ENCODE data around the gene SH3D21. TPM values are rescaled to one million over a fixed set of nuclear protein-coding genes. Genes with fewer than 3 reads are reported as not detected.

Gene SH3D21
- total RNA-seq, 2 donors from 2014 or later = 7.4 to 22.8 TPM

DNA sequence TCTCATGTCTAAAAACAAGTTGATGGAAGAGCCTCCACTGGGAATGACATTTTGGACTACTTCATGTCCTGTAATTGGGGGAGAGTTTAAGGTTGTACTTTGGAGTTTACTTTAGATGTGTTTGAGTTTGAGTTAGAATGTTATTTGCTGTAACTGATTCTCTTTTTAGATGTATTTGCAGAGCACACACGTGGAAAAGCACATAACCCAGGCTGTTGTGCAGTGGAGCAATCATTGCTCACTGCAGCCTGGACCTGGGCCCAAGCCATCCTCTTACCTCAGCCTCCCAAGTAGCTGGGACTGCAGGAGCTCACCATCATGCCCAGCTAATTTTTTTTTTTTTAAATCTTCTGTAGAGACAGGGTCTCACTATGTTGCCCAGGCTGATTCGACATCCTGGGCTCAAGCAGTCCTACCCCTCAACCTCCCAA, 36.7 kb upstream of the SH3D21 start:
- no peak overlapping the region for H3K9ac ChIP-seq (ENCODE audit: low read depth in 2 of 2, low read length in 2 of 2)
- H3K36me3 ChIP-seq = no peaks in the 10 kb centered on the region
- no peaks in the 10 kb centered on the region for H3K4me1 ChIP-seq
- H3K9me3 ChIP-seq = no peaks in the 10 kb centered on the region
- DNase-seq = peak; percentile 31
- TF ChIP-seq, protein P1, sequence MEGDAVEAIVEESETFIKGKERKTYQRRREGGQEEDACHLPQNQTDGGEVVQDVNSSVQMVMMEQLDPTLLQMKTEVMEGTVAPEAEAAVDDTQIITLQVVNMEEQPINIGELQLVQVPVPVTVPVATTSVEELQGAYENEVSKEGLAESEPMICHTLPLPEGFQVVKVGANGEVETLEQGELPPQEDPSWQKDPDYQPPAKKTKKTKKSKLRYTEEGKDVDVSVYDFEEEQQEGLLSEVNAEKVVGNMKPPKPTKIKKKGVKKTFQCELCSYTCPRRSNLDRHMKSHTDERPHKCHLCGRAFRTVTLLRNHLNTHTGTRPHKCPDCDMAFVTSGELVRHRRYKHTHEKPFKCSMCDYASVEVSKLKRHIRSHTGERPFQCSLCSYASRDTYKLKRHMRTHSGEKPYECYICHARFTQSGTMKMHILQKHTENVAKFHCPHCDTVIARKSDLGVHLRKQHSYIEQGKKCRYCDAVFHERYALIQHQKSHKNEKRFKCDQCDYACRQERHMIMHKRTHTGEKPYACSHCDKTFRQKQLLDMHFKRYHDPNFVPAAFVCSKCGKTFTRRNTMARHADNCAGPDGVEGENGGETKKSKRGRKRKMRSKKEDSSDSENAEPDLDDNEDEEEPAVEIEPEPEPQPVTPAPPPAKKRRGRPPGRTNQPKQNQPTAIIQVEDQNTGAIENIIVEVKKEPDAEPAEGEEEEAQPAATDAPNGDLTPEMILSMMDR (IDR thresholded peaks at IDR 0.05) = no peak
- intact Hi-C loops (cut with DNase I) = no loop called here
- no peak overlapping the region for H3K4me3 ChIP-seq
- no peaks in the 10 kb centered on the region for H3K27me3 ChIP-seq
- no peak overlapping the region for H3K27ac ChIP-seq

DNA sequence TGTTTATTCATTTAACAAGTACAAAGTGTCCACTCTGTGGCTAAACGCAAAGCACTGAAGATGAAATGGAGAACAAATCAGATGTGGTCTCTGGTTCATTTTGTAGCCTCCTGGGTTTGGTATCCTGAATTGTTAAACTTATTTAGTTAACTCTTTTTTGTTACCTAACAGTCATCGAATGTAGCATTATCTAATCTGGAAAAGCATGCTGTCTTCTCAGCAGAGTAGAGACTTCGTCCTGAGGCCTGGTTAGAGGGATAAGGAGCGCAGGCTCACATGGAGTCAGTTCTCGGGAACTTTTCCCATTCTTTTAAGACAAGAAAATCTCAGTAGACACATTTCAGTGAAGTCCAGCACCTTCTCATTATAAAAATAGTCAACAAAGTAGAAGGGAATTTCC, 33.1 kb upstream of the SH3D21 start:
- H3K36me3 ChIP-seq = no peaks in the 10 kb centered on the region
- DNase-seq = no peak
- no peaks in the 10 kb centered on the region for H3K4me1 ChIP-seq

DNA sequence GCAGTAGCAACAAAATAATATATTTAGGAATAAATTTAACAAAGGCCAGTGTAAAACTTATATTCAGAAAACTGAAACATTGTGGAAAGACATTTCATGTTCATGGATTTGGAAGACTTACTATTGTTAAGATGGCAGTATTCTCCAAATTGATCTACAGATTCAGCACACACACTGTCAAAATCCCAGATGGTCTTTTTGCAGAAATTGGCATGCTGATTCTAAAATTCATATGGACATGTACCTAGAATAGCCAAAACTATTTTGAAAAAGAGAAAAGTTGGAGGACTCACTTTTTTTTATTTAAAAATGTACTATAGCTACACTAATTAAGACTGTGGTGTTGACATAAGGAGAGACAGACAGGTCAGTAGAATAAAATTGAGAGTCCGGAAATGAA, 32.0 kb upstream of the SH3D21 start:
- Histone ChIP-seq H3K27me3 (no peaks in the 10 kb centered on the region), H3K9ac (ENCODE audit: low read depth in 2 of 2, low read length in 2 of 2) (no peak overlapping the region), H3K36me3 (no peaks in the 10 kb centered on the region), H3K9me3 (no peaks in the 10 kb centered on the region), H3K4me1 (no peaks in the 10 kb centered on the region), H3K4me3 (no peak overlapping the region), H3K27ac (no peak overlapping the region)
- DNase-seq = no peak
- intact Hi-C loops (cut with DNase I) = no loop called here
- TF ChIP-seq, protein P1 (IDR thresholded peaks at IDR 0.05) = no peak

More for the DNA sequence above, 33.1 kb upstream of the SH3D21 start:
- TF ChIP-seq, protein P1 (IDR thresholded peaks at IDR 0.05) = no peak
- intact Hi-C loops (cut with DNase I) = no loop called here
- Histone ChIP-seq H3K9ac (ENCODE audit: low read depth in 2 of 2, low read length in 2 of 2) (no peak overlapping the region), H3K27ac (no peak overlapping the region), H3K4me3 (no peak overlapping the region), H3K9me3 (no peaks in the 10 kb centered on the region), H3K27me3 (no peaks in the 10 kb centered on the region)

DNA sequence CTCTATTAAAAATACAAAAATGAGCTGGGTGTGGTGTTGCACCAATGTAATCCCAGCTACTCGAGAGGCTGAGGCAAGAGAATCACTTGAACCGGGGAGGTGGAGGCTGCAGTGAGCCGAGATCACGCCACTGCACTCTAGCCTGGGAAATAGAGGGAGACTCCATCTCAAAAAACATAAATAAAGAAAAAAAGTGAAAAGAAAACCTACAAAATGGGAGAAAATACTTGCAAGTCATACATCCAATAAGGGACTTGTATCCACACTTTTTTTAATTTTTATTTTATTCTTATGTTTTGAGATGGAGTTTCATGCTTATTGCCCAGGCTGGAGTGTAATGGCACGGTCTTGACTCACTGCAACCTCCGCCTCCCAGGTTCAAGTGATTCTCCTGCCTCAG, 29.5 kb upstream of the SH3D21 start:
- TF ChIP-seq, protein P1 (IDR thresholded peaks at IDR 0.05) = no peak
- DNase-seq = no peak
- no peak overlapping the region for H3K4me3 ChIP-seq
- no peaks in the 10 kb centered on the region for H3K27me3 ChIP-seq
- no peaks in the 10 kb centered on the region for H3K9me3 ChIP-seq
- H3K4me1 ChIP-seq = no peaks in the 10 kb centered on the region
- H3K9ac ChIP-seq (ENCODE audit: low read depth in 2 of 2, low read length in 2 of 2) = no peak overlapping the region
- H3K27ac ChIP-seq = no peak overlapping the region
- no peaks in the 10 kb centered on the region for H3K36me3 ChIP-seq
- intact Hi-C loops (cut with DNase I) = no loop called here

DNA sequence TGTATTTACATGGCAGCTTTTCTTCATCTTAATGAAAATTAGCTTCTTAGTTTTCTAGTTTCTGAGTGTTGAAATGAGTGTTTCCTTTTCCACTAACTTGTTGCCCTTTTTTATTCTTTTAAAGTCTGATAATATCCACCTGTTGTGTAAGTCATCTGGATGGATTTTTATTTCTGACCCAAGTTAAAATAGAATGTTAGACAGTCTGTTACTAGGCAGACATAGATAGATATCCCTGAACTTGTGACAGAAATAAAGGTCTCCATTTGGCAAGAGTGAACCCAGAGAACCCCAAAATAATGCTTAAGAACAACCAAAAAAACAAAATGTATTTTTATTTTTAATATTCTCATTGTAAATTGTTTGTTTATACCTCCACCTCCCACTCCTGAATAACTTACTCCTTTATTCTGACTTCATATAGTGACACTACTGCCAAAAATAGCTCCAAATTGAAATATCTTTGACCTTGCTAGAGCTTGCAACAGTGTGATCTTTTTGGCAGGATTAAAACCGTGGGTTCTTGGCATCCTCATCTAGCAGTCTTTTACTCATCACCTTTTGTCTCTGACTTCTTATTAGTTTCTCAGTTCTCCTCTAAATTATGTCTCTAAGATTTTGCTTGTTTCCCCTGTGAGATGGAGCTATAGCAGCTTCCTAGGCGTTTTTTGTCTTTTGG, 26.9 kb upstream of the SH3D21 start:
- H3K9ac ChIP-seq (ENCODE audit: low read depth in 2 of 2, low read length in 2 of 2) = no peak overlapping the region
- H3K4me1 ChIP-seq = no peaks in the 10 kb centered on the region
- no peak overlapping the region for H3K4me3 ChIP-seq
- no peak for DNase-seq
- no peak overlapping the region for H3K27ac ChIP-seq
- H3K27me3 ChIP-seq = no peaks in the 10 kb centered on the region
- no peaks in the 10 kb centered on the region for H3K9me3 ChIP-seq
- intact Hi-C loops (cut with DNase I) = no loop called here
- TF ChIP-seq, protein P1 (IDR thresholded peaks at IDR 0.05) = no peak
- peaks cover 6% of the 10 kb centered on the region for H3K36me3 ChIP-seq

All from colonic mucosa (tissue), 4 donors.